ENCODE measurements around the gene AP2A2. TPM values are rescaled to one million over a fixed set of nuclear protein-coding genes. Genes with fewer than 3 reads are reported as not detected.

The AP2A2 gene
- total RNA-seq, 1 donor from 2014 or later, result 9.5 TPM

DNA sequence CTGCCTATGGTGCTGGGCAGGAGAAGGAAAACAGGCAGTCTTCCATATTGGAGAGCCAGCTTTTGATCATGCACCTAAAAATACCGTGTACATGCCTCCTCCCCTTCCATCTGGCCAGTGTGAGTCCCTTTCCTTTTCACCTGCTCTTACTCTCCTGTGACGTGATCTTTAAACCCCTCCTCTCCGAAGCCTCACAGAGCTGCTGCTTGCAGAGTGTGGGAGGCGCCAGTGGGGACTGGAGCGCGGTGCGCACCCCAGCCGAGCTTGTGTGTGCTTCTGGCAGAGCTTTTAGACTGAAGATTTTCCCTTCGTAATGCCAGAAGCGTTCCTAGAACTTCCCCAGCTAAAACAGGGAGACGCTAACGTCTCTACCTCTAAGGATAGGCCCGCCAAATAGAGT is 81.1 kb downstream of the AP2A2 start:
- no peaks in the 10 kb centered on the region for H3K27me3 ChIP-seq (ENCODE audit: control insufficient read depth, insufficient read depth, low read length)
- TF ChIP-seq, protein P1, sequence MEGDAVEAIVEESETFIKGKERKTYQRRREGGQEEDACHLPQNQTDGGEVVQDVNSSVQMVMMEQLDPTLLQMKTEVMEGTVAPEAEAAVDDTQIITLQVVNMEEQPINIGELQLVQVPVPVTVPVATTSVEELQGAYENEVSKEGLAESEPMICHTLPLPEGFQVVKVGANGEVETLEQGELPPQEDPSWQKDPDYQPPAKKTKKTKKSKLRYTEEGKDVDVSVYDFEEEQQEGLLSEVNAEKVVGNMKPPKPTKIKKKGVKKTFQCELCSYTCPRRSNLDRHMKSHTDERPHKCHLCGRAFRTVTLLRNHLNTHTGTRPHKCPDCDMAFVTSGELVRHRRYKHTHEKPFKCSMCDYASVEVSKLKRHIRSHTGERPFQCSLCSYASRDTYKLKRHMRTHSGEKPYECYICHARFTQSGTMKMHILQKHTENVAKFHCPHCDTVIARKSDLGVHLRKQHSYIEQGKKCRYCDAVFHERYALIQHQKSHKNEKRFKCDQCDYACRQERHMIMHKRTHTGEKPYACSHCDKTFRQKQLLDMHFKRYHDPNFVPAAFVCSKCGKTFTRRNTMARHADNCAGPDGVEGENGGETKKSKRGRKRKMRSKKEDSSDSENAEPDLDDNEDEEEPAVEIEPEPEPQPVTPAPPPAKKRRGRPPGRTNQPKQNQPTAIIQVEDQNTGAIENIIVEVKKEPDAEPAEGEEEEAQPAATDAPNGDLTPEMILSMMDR (IDR thresholded peaks at IDR 0.05; ENCODE audit: insufficient read depth, low read length, severe bottlenecking), result no peak
- FAIRE-seq (no peak), DNase-seq (ENCODE audit: low read depth) (no peak)
- no peak overlapping the region for H3K4me3 ChIP-seq (ENCODE audit: low read depth, low read length)
- peaks cover 30% of the 10 kb centered on the region for H3K36me3 ChIP-seq (ENCODE audit: control insufficient read depth, insufficient read depth, low read length)

DNA sequence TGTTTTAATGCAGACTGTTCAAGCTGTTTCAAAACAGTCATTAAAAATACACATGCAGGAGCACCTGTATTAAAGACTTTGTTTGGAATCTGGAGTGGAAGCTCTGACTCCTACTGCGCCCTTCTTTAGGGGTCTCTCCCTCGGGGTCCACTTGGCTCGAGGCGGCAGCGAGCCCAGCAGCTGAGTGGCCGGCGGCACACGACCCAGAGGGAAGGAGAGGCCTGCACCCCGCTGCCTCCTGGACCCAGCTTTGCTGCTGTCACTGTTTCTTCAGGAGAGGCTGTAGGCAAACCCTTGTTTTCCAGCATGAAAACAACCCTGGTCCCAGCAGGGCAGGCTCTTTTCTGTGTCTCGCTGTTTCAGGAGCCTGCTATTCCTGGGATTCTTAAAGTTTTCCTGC is 81.6 kb downstream of the AP2A2 start:
- no peak for FAIRE-seq
- Histone ChIP-seq H3K4me3 (ENCODE audit: low read depth, low read length) (no peak overlapping the region), H3K27me3 (ENCODE audit: control insufficient read depth, insufficient read depth, low read length) (no peaks in the 10 kb centered on the region), H3K36me3 (ENCODE audit: control insufficient read depth, insufficient read depth, low read length) (peaks cover 28% of the 10 kb centered on the region)
- no peak for DNase-seq (ENCODE audit: low read depth)
- TF ChIP-seq, protein P1 (IDR thresholded peaks at IDR 0.05; ENCODE audit: insufficient read depth, low read length, severe bottlenecking), result no peak

DNA sequence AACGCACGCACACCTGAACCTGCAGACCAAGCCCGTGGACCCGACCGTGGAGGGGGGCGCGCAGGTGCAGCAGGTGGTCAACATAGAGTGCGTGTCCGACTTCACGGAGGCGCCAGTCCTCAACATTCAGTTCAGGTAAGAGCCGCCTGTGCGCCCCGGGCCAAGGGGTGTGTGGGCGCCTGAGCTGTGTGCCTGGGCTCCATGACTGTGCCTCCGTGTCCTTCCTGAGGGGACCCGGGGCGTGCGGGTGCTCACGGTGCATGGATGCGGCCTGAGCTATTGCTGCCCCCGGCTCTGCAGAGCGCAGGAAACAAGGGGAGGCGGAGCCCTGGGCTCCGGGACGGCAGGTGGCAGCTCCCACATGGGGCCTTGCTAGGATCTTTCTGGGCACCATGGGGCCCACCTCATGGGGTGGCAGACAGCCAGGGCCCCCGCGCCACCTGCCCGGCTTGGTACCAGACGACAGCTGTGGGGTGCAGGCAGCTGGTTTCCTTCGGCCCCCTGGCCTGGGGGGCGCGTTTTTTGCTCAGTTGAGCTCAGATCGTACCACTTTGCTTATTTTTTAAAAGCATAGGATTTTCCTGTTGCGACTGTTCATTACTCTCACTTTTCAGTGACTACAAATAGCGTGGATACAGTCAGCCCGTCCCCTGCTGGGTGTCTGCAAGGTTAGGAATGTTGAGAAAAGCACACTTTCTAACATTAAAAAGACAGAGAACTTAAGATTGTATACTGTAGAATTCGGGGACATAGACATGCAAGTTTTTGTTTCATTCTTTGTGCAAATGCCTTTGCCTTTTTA is 82.5 kb downstream of the AP2A2 start:
- Histone ChIP-seq H3K36me3 (ENCODE audit: control insufficient read depth, insufficient read depth, low read length) (peaks cover 23% of the 10 kb centered on the region), H3K27me3 (ENCODE audit: control insufficient read depth, insufficient read depth, low read length) (no peaks in the 10 kb centered on the region), H3K4me3 (ENCODE audit: low read depth, low read length) (no peak overlapping the region)
- no peak for FAIRE-seq
- no peak for DNase-seq (ENCODE audit: low read depth)
- TF ChIP-seq, protein P1 (IDR thresholded peaks at IDR 0.05; ENCODE audit: insufficient read depth, low read length, severe bottlenecking), result no peak

DNA sequence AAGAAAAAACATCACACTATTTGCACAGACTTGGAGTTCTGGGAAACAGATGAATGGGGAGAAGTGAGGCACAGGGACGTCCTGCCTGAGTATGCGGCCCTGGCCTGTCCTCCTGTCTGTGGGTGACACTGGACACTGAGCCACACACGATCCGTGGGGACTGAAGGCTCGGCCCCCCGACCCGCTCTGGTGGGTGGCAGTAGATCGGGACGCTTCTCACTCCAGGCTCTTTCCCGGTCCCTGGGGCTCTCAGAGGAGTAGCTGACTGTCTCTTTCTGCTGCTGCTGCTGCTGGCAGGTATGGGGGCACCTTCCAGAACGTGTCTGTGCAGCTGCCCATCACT is 83.1 kb downstream of the AP2A2 start:
- Histone ChIP-seq H3K27me3 (ENCODE audit: control insufficient read depth, insufficient read depth, low read length) (no peaks in the 10 kb centered on the region), H3K4me3 (ENCODE audit: low read depth, low read length) (no peak overlapping the region), H3K36me3 (ENCODE audit: control insufficient read depth, insufficient read depth, low read length) (peaks cover 21% of the 10 kb centered on the region)
- FAIRE-seq, result no peak
- DNase-seq (ENCODE audit: low read depth), result no peak
- TF ChIP-seq, protein P1 (IDR thresholded peaks at IDR 0.05; ENCODE audit: insufficient read depth, low read length, severe bottlenecking), result no peak

DNA sequence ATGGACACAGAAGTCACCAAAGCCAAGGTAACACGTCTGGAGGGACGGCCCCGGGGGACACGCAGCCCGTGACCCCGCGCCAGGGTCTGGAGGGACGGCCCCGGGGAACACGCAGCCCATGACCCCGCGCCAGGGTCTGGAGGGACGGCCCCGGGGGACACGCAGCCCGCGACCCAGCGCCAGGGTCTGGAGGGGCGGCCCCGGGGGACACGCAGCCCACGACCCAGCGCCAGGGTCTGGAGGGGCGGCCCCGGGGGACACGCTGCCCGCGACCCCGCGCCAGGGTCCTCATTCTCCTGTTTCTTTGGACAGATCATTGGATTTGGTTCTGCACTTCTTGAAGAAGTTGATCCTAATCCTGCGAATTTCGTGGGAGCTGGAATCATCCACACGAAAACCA is 83.7 kb downstream of the AP2A2 start:
- no peak for DNase-seq (ENCODE audit: low read depth)
- FAIRE-seq, result no peak
- H3K4me3 ChIP-seq (ENCODE audit: low read depth, low read length), result no peak overlapping the region
- H3K27me3 ChIP-seq (ENCODE audit: control insufficient read depth, insufficient read depth, low read length), result no peaks in the 10 kb centered on the region
- TF ChIP-seq, protein P1 (IDR thresholded peaks at IDR 0.05; ENCODE audit: insufficient read depth, low read length, severe bottlenecking), result no peak
- peaks cover 19% of the 10 kb centered on the region for H3K36me3 ChIP-seq (ENCODE audit: control insufficient read depth, insufficient read depth, low read length)

DNA sequence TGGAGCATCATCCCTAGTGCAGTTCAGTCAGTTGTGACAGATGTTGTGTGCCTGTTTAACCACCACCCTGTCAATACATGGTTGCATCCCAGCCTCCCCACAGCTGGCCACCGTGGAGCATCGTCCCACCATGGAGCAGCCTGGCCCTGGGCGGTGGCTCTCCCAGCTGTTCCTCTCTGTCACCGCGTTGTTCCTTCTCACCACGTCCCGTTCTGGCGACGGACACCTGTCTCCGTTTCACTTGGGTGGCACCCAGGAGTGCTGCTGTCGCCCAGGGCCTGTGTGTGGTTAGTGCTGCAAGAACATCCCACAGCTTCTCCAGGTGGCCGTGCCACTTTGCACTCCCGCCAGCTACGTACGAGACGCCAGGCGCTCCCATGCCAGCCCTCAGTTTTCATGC is 84.3 kb downstream of the AP2A2 start:
- Histone ChIP-seq H3K36me3 (ENCODE audit: control insufficient read depth, insufficient read depth, low read length) (peaks cover 18% of the 10 kb centered on the region), H3K4me3 (ENCODE audit: low read depth, low read length) (no peak overlapping the region), H3K27me3 (ENCODE audit: control insufficient read depth, insufficient read depth, low read length) (no peaks in the 10 kb centered on the region)
- FAIRE-seq, result peak; percentile 58
- TF ChIP-seq, protein P1 (IDR thresholded peaks at IDR 0.05; ENCODE audit: insufficient read depth, low read length, severe bottlenecking), result no peak
- no peak for DNase-seq (ENCODE audit: low read depth)

All from bronchial epithelial cell (primary cell).